ENCODE results near the gene SLC44A3. TPM values are rescaled to one million over a fixed set of nuclear protein-coding genes. Genes with fewer than 3 reads are reported as not detected.
"Not testable (repeated sequence)": the region's sequence is repeated elsewhere in the genome, so short reads cannot be mapped to it uniquely, and the experiment has no call there.

The SLC44A3 gene
- total RNA-seq, 1 donor from 2014 or later: 0.77 TPM

- Mint-ChIP-seq H3K4me3 (no peak overlapping the region), H3K27me3 (ENCODE audit: low read depth) (no peaks in the 10 kb centered on the region), H3K36me3 (ENCODE audit: low read depth) (peaks cover 10% of the 10 kb centered on the region), H3K9me3 (no peaks in the 10 kb centered on the region), H3K4me1 (peaks cover 36% of the 10 kb centered on the region), H3K27ac (ENCODE audit: unreplicated experiment) (no peak overlapping the region)
- no peak for DNase-seq (ENCODE audit: low read depth, low spot score)
- no peak for TF ChIP-seq CTCF (conservative IDR thresholded peaks at IDR 0.05)
These were observed 114.9 kb downstream of the SLC44A3 start for GRCh38 chr1:94935034-94935433.

- no peak for TF ChIP-seq CTCF (conservative IDR thresholded peaks at IDR 0.05)
- H3K27me3 Mint-ChIP-seq (ENCODE audit: low read depth): no peaks in the 10 kb centered on the region
- no peaks in the 10 kb centered on the region for H3K9me3 Mint-ChIP-seq
- H3K4me1 Mint-ChIP-seq: peaks cover 31% of the 10 kb centered on the region
- peak overlapping the region; percentile 2 for H3K27ac Mint-ChIP-seq (ENCODE audit: unreplicated experiment)
- no peak overlapping the region for H3K4me3 Mint-ChIP-seq
- peaks cover 10% of the 10 kb centered on the region for H3K36me3 Mint-ChIP-seq (ENCODE audit: low read depth)
- DNase-seq (ENCODE audit: low read depth, low spot score): no peak
These were observed 115.3 kb downstream of the SLC44A3 start for GRCh38 chr1:94935476-94935875.

GRCh38 chr1:94936861-94937620 lies 116.9 kb downstream of the SLC44A3 start:
- no peak for DNase-seq (ENCODE audit: low read depth, low spot score)
- no peak overlapping the region for H3K4me3 Mint-ChIP-seq
- H3K36me3 Mint-ChIP-seq (ENCODE audit: low read depth): peaks cover 10% of the 10 kb centered on the region
- H3K4me1 Mint-ChIP-seq: peaks cover 26% of the 10 kb centered on the region
- no peaks in the 10 kb centered on the region for H3K9me3 Mint-ChIP-seq
- H3K27me3 Mint-ChIP-seq (ENCODE audit: low read depth): no peaks in the 10 kb centered on the region
- no peak for TF ChIP-seq CTCF (conservative IDR thresholded peaks at IDR 0.05)
- H3K27ac Mint-ChIP-seq (ENCODE audit: unreplicated experiment): no peak overlapping the region

GRCh38 chr1:94937820-94938219 lies 117.7 kb downstream of the SLC44A3 start:
- no peak for DNase-seq (ENCODE audit: low read depth, low spot score)
- peaks cover 26% of the 10 kb centered on the region for H3K4me1 Mint-ChIP-seq
- H3K27me3 Mint-ChIP-seq (ENCODE audit: low read depth): no peaks in the 10 kb centered on the region
- H3K9me3 Mint-ChIP-seq: no peaks in the 10 kb centered on the region
- no peak overlapping the region for H3K27ac Mint-ChIP-seq (ENCODE audit: unreplicated experiment)
- peaks cover 10% of the 10 kb centered on the region for H3K36me3 Mint-ChIP-seq (ENCODE audit: low read depth)
- H3K4me3 Mint-ChIP-seq: no peak overlapping the region
- TF ChIP-seq CTCF (conservative IDR thresholded peaks at IDR 0.05): no peak

- Mint-ChIP-seq H3K27ac (ENCODE audit: unreplicated experiment) (peak overlapping the region; percentile 27), H3K27me3 (ENCODE audit: low read depth) (no peaks in the 10 kb centered on the region), H3K4me1 (peaks cover 16% of the 10 kb centered on the region), H3K9me3 (no peaks in the 10 kb centered on the region), H3K4me3 (no peak overlapping the region), H3K36me3 (ENCODE audit: low read depth) (peaks cover 7% of the 10 kb centered on the region)
- DNase-seq (ENCODE audit: low read depth, low spot score): no peak
- TF ChIP-seq CTCF (conservative IDR thresholded peaks at IDR 0.05): no peak
These were observed 120.6 kb downstream of the SLC44A3 start for GRCh38 chr1:94940738-94941137.

- not testable (repeated sequence) for H3K4me1 Mint-ChIP-seq
These were observed 121.3 kb downstream of the SLC44A3 start for GRCh38 chr1:94941480-94941879.

More at GRCh38 chr1:94941480-94941879, 121.3 kb downstream of the SLC44A3 start:
- not testable (repeated sequence) for H3K4me3 Mint-ChIP-seq; H3K9me3 Mint-ChIP-seq; H3K27ac Mint-ChIP-seq (ENCODE audit: unreplicated experiment); H3K36me3 Mint-ChIP-seq (ENCODE audit: low read depth); H3K27me3 Mint-ChIP-seq (ENCODE audit: low read depth); DNase-seq (ENCODE audit: low read depth, low spot score)
